Measurements from ENCODE around the gene RPN1. TPM values are rescaled to one million over a fixed set of nuclear protein-coding genes. Genes with fewer than 3 reads are reported as not detected.

Gene RPN1
- total and polyA plus RNA-seq, 2 of the 8 experiments (the other 6 are each of a cell fraction or from before 2014, with no cell fraction given) = 165 to 211 TPM

DNA sequence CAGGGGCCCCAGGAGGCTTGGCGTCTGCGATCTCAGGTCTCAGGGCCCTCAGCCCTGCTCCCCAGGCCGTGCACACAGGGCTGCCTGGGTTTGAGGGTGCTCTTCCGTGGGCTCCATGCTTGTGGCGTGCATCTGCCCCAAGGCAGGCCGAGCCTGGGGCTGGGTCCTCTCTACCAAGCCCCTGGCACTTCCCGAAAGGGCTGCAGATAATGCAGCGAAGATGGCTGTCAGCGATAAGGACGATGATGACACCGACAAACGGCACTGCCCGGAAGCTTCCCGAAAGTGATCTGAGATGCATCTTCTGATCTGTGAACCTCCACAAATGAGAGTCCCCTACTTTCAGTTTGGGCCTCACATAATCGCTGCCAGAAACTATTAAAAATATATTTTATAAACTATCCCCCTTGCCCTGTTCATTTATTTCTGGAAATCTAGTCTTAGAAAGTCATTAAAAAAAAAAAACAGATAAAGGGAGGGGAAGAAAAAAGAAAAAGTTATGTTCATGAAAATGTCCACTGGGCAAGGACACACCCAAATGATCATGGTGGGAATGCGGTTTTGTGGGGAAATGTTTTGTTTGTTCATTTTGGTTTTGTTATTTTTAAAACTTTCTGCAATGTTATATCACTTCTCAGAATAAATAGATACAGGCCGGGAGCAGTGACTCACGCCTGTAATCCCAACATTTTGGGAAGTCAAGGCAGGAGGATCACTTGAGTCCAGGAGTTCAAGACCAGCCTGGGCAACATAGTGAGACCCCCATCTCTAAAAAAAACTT lies 51.5 kb downstream of the RPN1 start (continued):
- TF ChIP-seq RNF2 (IDR thresholded peaks at IDR 0.05; ENCODE audit: borderline replicate concordance, low read depth, low read length, missing control alignments, poor library complexity, severe bottlenecking) (no peak), ZNF274 (IDR thresholded peaks at IDR 0.05; ENCODE audit: borderline replicate concordance, extremely low read depth, low read length) (no peak), NANOG (IDR thresholded peaks at IDR 0.05; ENCODE audit: insufficient read depth, low read depth, low read length, poor library complexity, severe bottlenecking) (no peak), RXRA (IDR thresholded peaks at IDR 0.05; ENCODE audit: insufficient read depth, low read depth, low read length) (no peak), TEAD4 (IDR thresholded peaks at IDR 0.05; ENCODE audit: low read depth, low read length) (no peak)
- TF ChIP-seq, protein P1, sequence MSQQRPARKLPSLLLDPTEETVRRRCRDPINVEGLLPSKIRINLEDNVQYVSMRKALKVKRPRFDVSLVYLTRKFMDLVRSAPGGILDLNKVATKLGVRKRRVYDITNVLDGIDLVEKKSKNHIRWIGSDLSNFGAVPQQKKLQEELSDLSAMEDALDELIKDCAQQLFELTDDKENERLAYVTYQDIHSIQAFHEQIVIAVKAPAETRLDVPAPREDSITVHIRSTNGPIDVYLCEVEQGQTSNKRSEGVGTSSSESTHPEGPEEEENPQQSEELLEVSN (IDR thresholded peaks at IDR 0.05) = no peak
